ENCODE data around the gene WEE1. TPM values are rescaled to one million over a fixed set of nuclear protein-coding genes. Genes with fewer than 3 reads are reported as not detected.

The WEE1 gene
- total and polyA plus RNA-seq, 2 experiments from 2014 or later = 79.2 to 101 TPM

DNA sequence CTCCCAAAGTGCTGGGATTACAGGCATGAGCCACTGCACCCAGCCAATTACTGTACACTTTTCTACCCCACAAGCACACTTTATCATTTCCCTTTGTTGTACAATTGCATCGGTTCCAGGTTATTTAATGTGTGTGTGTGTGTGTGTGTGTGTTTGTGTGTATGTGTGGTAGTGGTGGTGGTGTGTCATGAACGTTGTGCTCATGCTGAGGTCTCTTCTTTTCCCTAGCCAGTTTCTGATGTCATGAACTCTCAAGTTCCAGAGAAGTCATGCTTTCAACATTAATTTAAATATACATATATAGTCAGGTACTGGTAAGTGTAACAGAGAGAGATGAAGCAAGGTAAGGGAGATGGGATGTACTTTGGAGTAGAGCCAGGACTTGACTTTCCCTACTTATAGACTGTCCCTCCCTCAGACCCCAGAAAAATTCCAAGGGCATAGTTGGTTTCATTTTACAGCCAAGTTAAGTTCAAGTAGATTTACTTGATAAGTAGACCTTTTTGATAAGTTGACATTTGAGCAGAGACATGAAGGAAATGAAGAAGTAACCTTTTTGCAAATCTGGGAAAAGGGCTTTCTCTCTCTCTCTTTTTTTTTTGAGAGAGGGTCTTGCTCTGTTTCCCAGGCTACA lies 42.7 kb downstream of the WEE1 start:
- Histone ChIP-seq H2AFZ (no peak overlapping the region), H3K4me2 (no peak overlapping the region), H3K4me3 (no peak overlapping the region), H3K9me2 (replicated peaks; ENCODE audit: insufficient read depth) (no peaks in the 10 kb centered on the region), H3K36me3 (replicated peaks; ENCODE audit: insufficient read depth, low read depth) (no peaks in the 10 kb centered on the region), H3K9me3 (ENCODE audit: low read depth) (no peaks in the 10 kb centered on the region), H3K4me1 (ENCODE audit: insufficient read depth) (peaks cover 23% of the 10 kb centered on the region), H3K27me3 (no peaks in the 10 kb centered on the region), H4K20me1 (ENCODE audit: insufficient read depth, poor library complexity, severe bottlenecking) (no peaks in the 10 kb centered on the region), H3K27ac (no peak overlapping the region), H3K79me2 (no peaks in the 10 kb centered on the region)
- no peak for DNase-seq (ENCODE audit: low spot score)
- no peak for TF ChIP-seq EZH2 (IDR thresholded peaks at IDR 0.05; ENCODE audit: borderline replicate concordance)
- no peak for TF ChIP-seq EZH2phosphoT487 (IDR thresholded peaks at IDR 0.05; ENCODE audit: low read depth, severe bottlenecking, unreplicated experiment)
- TF ChIP-seq, protein P1, sequence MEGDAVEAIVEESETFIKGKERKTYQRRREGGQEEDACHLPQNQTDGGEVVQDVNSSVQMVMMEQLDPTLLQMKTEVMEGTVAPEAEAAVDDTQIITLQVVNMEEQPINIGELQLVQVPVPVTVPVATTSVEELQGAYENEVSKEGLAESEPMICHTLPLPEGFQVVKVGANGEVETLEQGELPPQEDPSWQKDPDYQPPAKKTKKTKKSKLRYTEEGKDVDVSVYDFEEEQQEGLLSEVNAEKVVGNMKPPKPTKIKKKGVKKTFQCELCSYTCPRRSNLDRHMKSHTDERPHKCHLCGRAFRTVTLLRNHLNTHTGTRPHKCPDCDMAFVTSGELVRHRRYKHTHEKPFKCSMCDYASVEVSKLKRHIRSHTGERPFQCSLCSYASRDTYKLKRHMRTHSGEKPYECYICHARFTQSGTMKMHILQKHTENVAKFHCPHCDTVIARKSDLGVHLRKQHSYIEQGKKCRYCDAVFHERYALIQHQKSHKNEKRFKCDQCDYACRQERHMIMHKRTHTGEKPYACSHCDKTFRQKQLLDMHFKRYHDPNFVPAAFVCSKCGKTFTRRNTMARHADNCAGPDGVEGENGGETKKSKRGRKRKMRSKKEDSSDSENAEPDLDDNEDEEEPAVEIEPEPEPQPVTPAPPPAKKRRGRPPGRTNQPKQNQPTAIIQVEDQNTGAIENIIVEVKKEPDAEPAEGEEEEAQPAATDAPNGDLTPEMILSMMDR (IDR thresholded peaks at IDR 0.05; ENCODE audit: poor library complexity) = no peak
- 76% methylated on average over 2 of the region's 2 CpGs for WGBS (ENCODE audit: low lambda C conversion rate, missing lambda C conversion rate)

DNA sequence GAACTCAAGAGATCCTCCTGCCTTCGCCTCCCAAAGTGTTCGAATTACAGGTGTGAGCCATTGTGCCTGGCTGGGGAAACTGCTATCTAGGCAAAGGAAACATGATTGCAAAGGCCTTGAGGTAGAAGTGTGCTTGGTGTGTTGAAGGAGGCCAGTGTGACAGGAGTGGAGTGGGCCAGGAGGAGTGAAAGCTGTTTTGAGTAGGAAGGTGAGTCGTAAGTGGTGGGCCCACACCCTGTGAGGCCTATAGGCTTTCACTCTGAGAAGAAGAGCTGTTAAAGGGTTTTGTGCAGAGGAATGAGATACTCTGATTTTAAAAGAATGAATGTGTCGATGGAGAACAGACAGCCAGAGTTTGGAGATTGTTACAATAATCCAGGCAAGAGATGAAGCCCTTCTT lies 43.4 kb downstream of the WEE1 start:
- TF ChIP-seq EZH2phosphoT487 (IDR thresholded peaks at IDR 0.05; ENCODE audit: low read depth, severe bottlenecking, unreplicated experiment) (no peak), EZH2 (IDR thresholded peaks at IDR 0.05; ENCODE audit: borderline replicate concordance) (no peak)
- TF ChIP-seq, protein P1 (IDR thresholded peaks at IDR 0.05; ENCODE audit: poor library complexity) = no peak
- 95% methylated on average over 4 of the region's 4 CpGs for WGBS (ENCODE audit: low lambda C conversion rate, missing lambda C conversion rate)
- H3K9me3 ChIP-seq (ENCODE audit: low read depth) = no peaks in the 10 kb centered on the region
- no peak overlapping the region for H3K4me3 ChIP-seq
- H3K79me2 ChIP-seq = no peaks in the 10 kb centered on the region
- no peak overlapping the region for H3K4me2 ChIP-seq
- no peaks in the 10 kb centered on the region for H3K9me2 ChIP-seq (replicated peaks; ENCODE audit: insufficient read depth)
- H3K27ac ChIP-seq = no peak overlapping the region
- H2AFZ ChIP-seq = no peak overlapping the region
- H3K4me1 ChIP-seq (ENCODE audit: insufficient read depth) = peaks cover 23% of the 10 kb centered on the region
- no peaks in the 10 kb centered on the region for H3K36me3 ChIP-seq (replicated peaks; ENCODE audit: insufficient read depth, low read depth)
- no peaks in the 10 kb centered on the region for H3K27me3 ChIP-seq
- no peak for DNase-seq (ENCODE audit: low spot score)
- H4K20me1 ChIP-seq (ENCODE audit: insufficient read depth, poor library complexity, severe bottlenecking) = no peaks in the 10 kb centered on the region

DNA sequence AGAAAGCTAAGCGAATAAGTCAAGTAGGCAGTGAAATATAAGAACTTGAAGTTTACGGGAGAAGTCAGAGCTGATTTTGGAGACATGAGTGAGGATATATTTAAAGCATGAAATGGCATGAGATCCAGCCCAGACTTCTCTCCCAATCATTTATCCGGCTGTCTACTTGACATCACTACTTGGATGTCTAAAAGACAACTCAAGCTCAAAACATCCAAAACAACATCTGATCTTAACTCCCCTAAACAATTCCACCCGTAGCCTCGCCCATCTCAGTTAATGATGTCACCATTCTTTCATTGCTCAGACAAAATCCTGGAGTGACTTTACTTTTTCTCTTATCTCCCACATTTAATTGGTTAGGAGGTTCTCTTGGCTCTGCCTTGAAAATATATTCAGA lies 44.5 kb downstream of the WEE1 start:
- DNase-seq (ENCODE audit: low spot score) = no peak
- H2AFZ ChIP-seq = no peak overlapping the region
- no peak overlapping the region for H3K4me2 ChIP-seq
- 71% methylated on average over 5 of the region's 5 CpGs for WGBS (ENCODE audit: low lambda C conversion rate, missing lambda C conversion rate)
- no peak overlapping the region for H3K4me3 ChIP-seq
- no peaks in the 10 kb centered on the region for H3K36me3 ChIP-seq (replicated peaks; ENCODE audit: insufficient read depth, low read depth)
- TF ChIP-seq EZH2 (IDR thresholded peaks at IDR 0.05; ENCODE audit: borderline replicate concordance) = no peak
- TF ChIP-seq EZH2phosphoT487 (IDR thresholded peaks at IDR 0.05; ENCODE audit: low read depth, severe bottlenecking, unreplicated experiment) = no peak
- TF ChIP-seq, protein P1 (IDR thresholded peaks at IDR 0.05; ENCODE audit: poor library complexity) = no peak
- no peaks in the 10 kb centered on the region for H4K20me1 ChIP-seq (ENCODE audit: insufficient read depth, poor library complexity, severe bottlenecking)
- H3K9me3 ChIP-seq (ENCODE audit: low read depth) = no peaks in the 10 kb centered on the region
- H3K27me3 ChIP-seq = no peaks in the 10 kb centered on the region
- peaks cover 17% of the 10 kb centered on the region for H3K4me1 ChIP-seq (ENCODE audit: insufficient read depth)
- no peaks in the 10 kb centered on the region for H3K79me2 ChIP-seq
- H3K27ac ChIP-seq = no peak overlapping the region
- H3K9me2 ChIP-seq (replicated peaks; ENCODE audit: insufficient read depth) = no peaks in the 10 kb centered on the region

Measured in hepatocyte (in vitro differentiated cells).